Measurements from ENCODE around the gene TBCD. TPM values are rescaled to one million over a fixed set of nuclear protein-coding genes. Genes with fewer than 3 reads are reported as not detected.

TBCD gene
- polyA plus RNA-seq, 1 donor from 2014 or later = 67.2 TPM

DNA sequence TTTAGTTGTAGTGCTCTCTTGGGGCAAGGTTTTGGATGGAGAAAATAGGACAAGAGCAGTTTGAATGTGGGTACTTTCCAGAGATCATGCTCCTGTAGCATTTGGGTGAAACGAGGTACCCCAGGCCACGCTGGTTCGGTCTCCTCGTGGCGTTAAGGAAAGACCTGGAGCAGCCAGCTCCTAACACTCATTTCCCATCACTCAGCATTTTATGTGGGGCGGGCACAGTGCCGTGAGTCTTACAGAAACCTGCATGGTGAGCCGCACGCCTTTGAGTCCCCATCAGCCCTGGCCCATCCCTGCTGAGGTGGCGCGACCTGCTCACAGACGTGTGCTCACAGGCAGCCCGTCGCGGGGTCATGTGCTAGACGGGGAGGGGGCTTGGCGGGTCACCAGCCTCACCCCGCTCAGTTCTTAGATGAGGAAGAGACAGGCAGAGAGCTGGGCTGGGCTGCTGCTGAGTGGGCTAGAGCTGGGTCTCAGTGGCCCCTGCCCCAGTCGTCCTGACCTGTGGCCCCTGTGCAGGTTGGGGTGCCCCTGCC is 37.3 kb downstream of the TBCD start:
- Histone ChIP-seq H3K9me3 (ENCODE audit: low read length) (no peaks in the 10 kb centered on the region), H4K20me1 (ENCODE audit: insufficient read depth) (no peaks in the 10 kb centered on the region), H3K4me3 (ENCODE audit: low read length) (no peak overlapping the region), H2AFZ (ENCODE audit: low read depth, low read length) (no peak overlapping the region), H3K9me2 (ENCODE audit: insufficient read depth, low read length) (no peaks in the 10 kb centered on the region), H3F3A (ENCODE audit: insufficient read depth, low read length, poor library complexity, severe bottlenecking) (no peaks in the 10 kb centered on the region), H3K79me2 (replicated peaks; ENCODE audit: insufficient read depth, low read length) (no peaks in the 10 kb centered on the region), H3K27ac (ENCODE audit: low read length) (no peak overlapping the region), H3K4me2 (ENCODE audit: low read length) (no peak overlapping the region), H3K27me3 (ENCODE audit: insufficient read depth, low read depth, low read length) (no peaks in the 10 kb centered on the region), H3K36me3 (ENCODE audit: insufficient read depth, low read length) (no peaks in the 10 kb centered on the region), H3K9ac (ENCODE audit: low read length) (no peak overlapping the region)
- no peak for TF ChIP-seq EZH2 (IDR thresholded peaks at IDR 0.05; ENCODE audit: borderline replicate concordance, insufficient read depth, low read length, poor library complexity, severe bottlenecking)
- no peak for TF ChIP-seq RAD21 (conservative IDR thresholded peaks at IDR 0.05)
- TF ChIP-seq, protein P1, sequence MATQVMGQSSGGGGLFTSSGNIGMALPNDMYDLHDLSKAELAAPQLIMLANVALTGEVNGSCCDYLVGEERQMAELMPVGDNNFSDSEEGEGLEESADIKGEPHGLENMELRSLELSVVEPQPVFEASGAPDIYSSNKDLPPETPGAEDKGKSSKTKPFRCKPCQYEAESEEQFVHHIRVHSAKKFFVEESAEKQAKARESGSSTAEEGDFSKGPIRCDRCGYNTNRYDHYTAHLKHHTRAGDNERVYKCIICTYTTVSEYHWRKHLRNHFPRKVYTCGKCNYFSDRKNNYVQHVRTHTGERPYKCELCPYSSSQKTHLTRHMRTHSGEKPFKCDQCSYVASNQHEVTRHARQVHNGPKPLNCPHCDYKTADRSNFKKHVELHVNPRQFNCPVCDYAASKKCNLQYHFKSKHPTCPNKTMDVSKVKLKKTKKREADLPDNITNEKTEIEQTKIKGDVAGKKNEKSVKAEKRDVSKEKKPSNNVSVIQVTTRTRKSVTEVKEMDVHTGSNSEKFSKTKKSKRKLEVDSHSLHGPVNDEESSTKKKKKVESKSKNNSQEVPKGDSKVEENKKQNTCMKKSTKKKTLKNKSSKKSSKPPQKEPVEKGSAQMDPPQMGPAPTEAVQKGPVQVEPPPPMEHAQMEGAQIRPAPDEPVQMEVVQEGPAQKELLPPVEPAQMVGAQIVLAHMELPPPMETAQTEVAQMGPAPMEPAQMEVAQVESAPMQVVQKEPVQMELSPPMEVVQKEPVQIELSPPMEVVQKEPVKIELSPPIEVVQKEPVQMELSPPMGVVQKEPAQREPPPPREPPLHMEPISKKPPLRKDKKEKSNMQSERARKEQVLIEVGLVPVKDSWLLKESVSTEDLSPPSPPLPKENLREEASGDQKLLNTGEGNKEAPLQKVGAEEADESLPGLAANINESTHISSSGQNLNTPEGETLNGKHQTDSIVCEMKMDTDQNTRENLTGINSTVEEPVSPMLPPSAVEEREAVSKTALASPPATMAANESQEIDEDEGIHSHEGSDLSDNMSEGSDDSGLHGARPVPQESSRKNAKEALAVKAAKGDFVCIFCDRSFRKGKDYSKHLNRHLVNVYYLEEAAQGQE (IDR thresholded peaks at IDR 0.05; ENCODE audit: borderline replicate concordance) = no peak
- no peak for TF ChIP-seq SMC3 (conservative IDR thresholded peaks at IDR 0.05; ENCODE audit: poor library complexity)
- no peak for TF ChIP-seq POLR2AphosphoS5 (IDR thresholded peaks at IDR 0.05)
- TF ChIP-seq, protein P2, sequence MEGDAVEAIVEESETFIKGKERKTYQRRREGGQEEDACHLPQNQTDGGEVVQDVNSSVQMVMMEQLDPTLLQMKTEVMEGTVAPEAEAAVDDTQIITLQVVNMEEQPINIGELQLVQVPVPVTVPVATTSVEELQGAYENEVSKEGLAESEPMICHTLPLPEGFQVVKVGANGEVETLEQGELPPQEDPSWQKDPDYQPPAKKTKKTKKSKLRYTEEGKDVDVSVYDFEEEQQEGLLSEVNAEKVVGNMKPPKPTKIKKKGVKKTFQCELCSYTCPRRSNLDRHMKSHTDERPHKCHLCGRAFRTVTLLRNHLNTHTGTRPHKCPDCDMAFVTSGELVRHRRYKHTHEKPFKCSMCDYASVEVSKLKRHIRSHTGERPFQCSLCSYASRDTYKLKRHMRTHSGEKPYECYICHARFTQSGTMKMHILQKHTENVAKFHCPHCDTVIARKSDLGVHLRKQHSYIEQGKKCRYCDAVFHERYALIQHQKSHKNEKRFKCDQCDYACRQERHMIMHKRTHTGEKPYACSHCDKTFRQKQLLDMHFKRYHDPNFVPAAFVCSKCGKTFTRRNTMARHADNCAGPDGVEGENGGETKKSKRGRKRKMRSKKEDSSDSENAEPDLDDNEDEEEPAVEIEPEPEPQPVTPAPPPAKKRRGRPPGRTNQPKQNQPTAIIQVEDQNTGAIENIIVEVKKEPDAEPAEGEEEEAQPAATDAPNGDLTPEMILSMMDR (IDR thresholded peaks at IDR 0.05; ENCODE audit: poor library complexity, severe bottlenecking) = no peak
- no peak for TF ChIP-seq MXI1 (conservative IDR thresholded peaks at IDR 0.05; ENCODE audit: poor library complexity, severe bottlenecking)
- TF ChIP-seq TAF1 (IDR thresholded peaks at IDR 0.05; ENCODE audit: low read depth) = no peak

GRCh38 chr17:82789806-82790205 is 37.9 kb downstream of the TBCD start:
- no peak for TF ChIP-seq TAF1 (IDR thresholded peaks at IDR 0.05; ENCODE audit: low read depth)
- TF ChIP-seq, protein P2 (IDR thresholded peaks at IDR 0.05; ENCODE audit: poor library complexity, severe bottlenecking) = no peak
- no peak for TF ChIP-seq MXI1 (conservative IDR thresholded peaks at IDR 0.05; ENCODE audit: poor library complexity, severe bottlenecking)
- TF ChIP-seq, protein P1 (IDR thresholded peaks at IDR 0.05; ENCODE audit: borderline replicate concordance) = no peak
- TF ChIP-seq EZH2 (IDR thresholded peaks at IDR 0.05; ENCODE audit: borderline replicate concordance, insufficient read depth, low read length, poor library complexity, severe bottlenecking) = no peak
- no peak for TF ChIP-seq SMC3 (conservative IDR thresholded peaks at IDR 0.05; ENCODE audit: poor library complexity)
- TF ChIP-seq RAD21 (conservative IDR thresholded peaks at IDR 0.05) = no peak
- TF ChIP-seq POLR2AphosphoS5 (IDR thresholded peaks at IDR 0.05) = no peak
- TF ChIP-seq EP300 (conservative IDR thresholded peaks at IDR 0.05; ENCODE audit: poor library complexity, severe bottlenecking) = no peak
- H3K9ac ChIP-seq (ENCODE audit: low read length) = no peak overlapping the region
- no peaks in the 10 kb centered on the region for H3K36me3 ChIP-seq (ENCODE audit: insufficient read depth, low read length)
- no peak overlapping the region for H3K4me3 ChIP-seq (ENCODE audit: low read length)
- H3K4me2 ChIP-seq (ENCODE audit: low read length) = no peak overlapping the region
- no peak overlapping the region for H2AFZ ChIP-seq (ENCODE audit: low read depth, low read length)
- no peaks in the 10 kb centered on the region for H3K9me3 ChIP-seq (ENCODE audit: low read length)
- no peak overlapping the region for H3K27ac ChIP-seq (ENCODE audit: low read length)
- no peaks in the 10 kb centered on the region for H3K79me2 ChIP-seq (replicated peaks; ENCODE audit: insufficient read depth, low read length)
- H3K27me3 ChIP-seq (ENCODE audit: insufficient read depth, low read depth, low read length) = no peaks in the 10 kb centered on the region
- H3F3A ChIP-seq (ENCODE audit: insufficient read depth, low read length, poor library complexity, severe bottlenecking) = no peaks in the 10 kb centered on the region
- H3K9me2 ChIP-seq (ENCODE audit: insufficient read depth, low read length) = no peaks in the 10 kb centered on the region
- H4K20me1 ChIP-seq (ENCODE audit: insufficient read depth) = no peaks in the 10 kb centered on the region

Data from neural cell (in vitro differentiated cells).